Activated CD4-positive, alpha-beta T cell treated with anti-CD3 and anti-CD28 coated beads for 1 hour (primary cell): ENCODE results near the gene LIPT2.
A peak's percentile ranks its signal among the peaks of the same experiment; 100 is the strongest.
"Not testable (repeated sequence)": the region's sequence is repeated elsewhere in the genome, so short reads cannot be mapped to it uniquely, and the experiment has no call there.

Experiments used
- DNase-seq: peaks from one replicate; pipeline ENCODE4 v3.0.0-alpha.2; 2020

Gene LIPT2

GRCh38 chr11:74492974-74493790 is at the start of gene LIPT2:
Gene LIPT2, minus strand, starts transcription at chr11:74493724. Its CDS starts 21 bp downstream, at chr11:74493703.
- DNase-seq = peak; percentile 94

GRCh38 chr11:74541466-74541865 is 47.9 kb upstream of the LIPT2 start:
- DNase-seq = no peak

GRCh38 chr11:74540270-74540669 is 46.7 kb upstream of the LIPT2 start:
- no peak for DNase-seq

GRCh38 chr11:74538680-74539079 is 45.2 kb upstream of the LIPT2 start:
- DNase-seq = no peak

- no peak for DNase-seq
Measured at GRCh38 chr11:74535371-74536160, 42.0 kb upstream of the LIPT2 start.

GRCh38 chr11:74534946-74535275 is 41.4 kb upstream of the LIPT2 start:
- DNase-seq = not testable (repeated sequence)

GRCh38 chr11:74534216-74534945 is 40.9 kb upstream of the LIPT2 start:
- no peak for DNase-seq

GRCh38 chr11:74533421-74533820 is 39.9 kb upstream of the LIPT2 start:
- no peak for DNase-seq

- no peak for DNase-seq
Measured at GRCh38 chr11:74532501-74533246, 39.1 kb upstream of the LIPT2 start.

GRCh38 chr11:74524978-74525377 is 31.5 kb upstream of the LIPT2 start:
- no peak for DNase-seq

GRCh38 chr11:74524501-74524900 is 31.0 kb upstream of the LIPT2 start:
- no peak for DNase-seq

GRCh38 chr11:74522776-74523175 is 29.3 kb upstream of the LIPT2 start:
- DNase-seq = no peak

GRCh38 chr11:74521666-74522252 is 28.2 kb upstream of the LIPT2 start:
- no peak for DNase-seq

GRCh38 chr11:74520927-74521665 is 27.6 kb upstream of the LIPT2 start:
- DNase-seq = no peak

GRCh38 chr11:74520316-74520715 is 26.8 kb upstream of the LIPT2 start:
- no peak for DNase-seq

- DNase-seq = no peak
Measured at GRCh38 chr11:74519710-74520109, 26.2 kb upstream of the LIPT2 start.

GRCh38 chr11:74517592-74517991 is 24.1 kb upstream of the LIPT2 start:
- DNase-seq = not testable (repeated sequence)

- no peak for DNase-seq
Measured at GRCh38 chr11:74507582-74507981, 14.1 kb upstream of the LIPT2 start.

GRCh38 chr11:74506823-74507222 is 13.3 kb upstream of the LIPT2 start:
- no peak for DNase-seq

- DNase-seq = no peak
Measured at GRCh38 chr11:74505911-74506310, 12.4 kb upstream of the LIPT2 start.

- no peak for DNase-seq
Measured at GRCh38 chr11:74504100-74504691, 10.7 kb upstream of the LIPT2 start.
